ENCODE measurements around the gene ARID1B.

- TF ChIP-seq CTCF (IDR thresholded peaks at IDR 0.05; ENCODE audit: insufficient read depth, low read depth, low read length) = no peak
- no peak for TF ChIP-seq EZH2 (IDR thresholded peaks at IDR 0.05; ENCODE audit: insufficient read depth, low read length)
These were observed 255.7 kb downstream of the ARID1B start for GRCh38 chr6:157032923-157033322.

All from astrocyte (in vitro differentiated cells and primary cell).